Measurements from ENCODE around the gene BLZF1.

- TF ChIP-seq POLR2A (IDR thresholded peaks at IDR 0.05; ENCODE audit: low read length): no peak
- TF ChIP-seq GATA1 (IDR thresholded peaks at IDR 0.05; ENCODE audit: low read depth, low read length): no peak
These were observed 804 bp upstream of the BLZF1 start for GRCh38 chr1:169367096-169367685.
